ENCODE results near the gene HOXD4.

The HOXD4 gene

DNA sequence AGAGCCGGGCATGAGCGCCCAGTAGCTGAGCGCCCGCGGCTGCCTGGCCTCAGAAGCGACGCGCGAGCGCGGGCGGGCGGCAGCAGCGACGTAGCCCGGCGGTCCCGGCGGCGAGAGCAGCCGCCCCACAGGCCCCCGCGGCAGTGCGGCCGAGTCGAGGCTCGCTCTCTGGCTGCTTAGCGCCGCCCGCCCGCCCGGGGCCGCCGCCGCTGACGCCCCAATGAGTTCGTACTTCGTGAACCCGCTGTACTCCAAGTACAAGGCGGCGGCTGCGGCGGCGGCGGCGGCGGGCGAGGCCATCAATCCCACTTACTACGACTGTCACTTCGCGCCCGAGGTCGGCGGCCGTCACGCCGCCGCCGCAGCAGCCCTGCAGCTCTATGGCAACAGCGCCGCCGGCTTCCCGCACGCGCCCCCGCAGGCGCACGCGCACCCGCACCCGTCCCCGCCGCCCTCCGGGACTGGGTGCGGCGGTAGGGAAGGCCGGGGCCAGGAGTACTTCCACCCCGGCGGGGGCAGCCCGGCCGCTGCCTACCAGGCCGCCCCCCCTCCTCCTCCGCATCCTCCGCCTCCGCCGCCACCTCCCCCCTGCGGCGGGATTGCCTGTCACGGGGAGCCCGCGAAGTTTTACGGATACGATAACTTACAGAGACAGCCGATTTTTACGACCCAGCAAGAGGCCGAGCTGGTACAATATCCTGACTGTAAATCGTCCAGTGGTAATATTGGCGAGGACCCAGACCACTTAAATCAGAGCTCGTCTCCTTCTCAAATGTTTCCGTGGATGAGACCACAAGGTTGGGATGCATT lies 21.0 kb upstream of the HOXD4 start:
- peaks cover 2% of the 10 kb centered on the region for H3K36me3 Mint-ChIP-seq
- no peak overlapping the region for H3K27ac Mint-ChIP-seq
- H3K4me1 Mint-ChIP-seq: peaks cover 35% of the 10 kb centered on the region
- H3K27me3 Mint-ChIP-seq: peaks cover 71% of the 10 kb centered on the region
- no peaks in the 10 kb centered on the region for H3K9me3 Mint-ChIP-seq
- peak overlapping the region; percentile 62 for H3K4me3 Mint-ChIP-seq

DNA sequence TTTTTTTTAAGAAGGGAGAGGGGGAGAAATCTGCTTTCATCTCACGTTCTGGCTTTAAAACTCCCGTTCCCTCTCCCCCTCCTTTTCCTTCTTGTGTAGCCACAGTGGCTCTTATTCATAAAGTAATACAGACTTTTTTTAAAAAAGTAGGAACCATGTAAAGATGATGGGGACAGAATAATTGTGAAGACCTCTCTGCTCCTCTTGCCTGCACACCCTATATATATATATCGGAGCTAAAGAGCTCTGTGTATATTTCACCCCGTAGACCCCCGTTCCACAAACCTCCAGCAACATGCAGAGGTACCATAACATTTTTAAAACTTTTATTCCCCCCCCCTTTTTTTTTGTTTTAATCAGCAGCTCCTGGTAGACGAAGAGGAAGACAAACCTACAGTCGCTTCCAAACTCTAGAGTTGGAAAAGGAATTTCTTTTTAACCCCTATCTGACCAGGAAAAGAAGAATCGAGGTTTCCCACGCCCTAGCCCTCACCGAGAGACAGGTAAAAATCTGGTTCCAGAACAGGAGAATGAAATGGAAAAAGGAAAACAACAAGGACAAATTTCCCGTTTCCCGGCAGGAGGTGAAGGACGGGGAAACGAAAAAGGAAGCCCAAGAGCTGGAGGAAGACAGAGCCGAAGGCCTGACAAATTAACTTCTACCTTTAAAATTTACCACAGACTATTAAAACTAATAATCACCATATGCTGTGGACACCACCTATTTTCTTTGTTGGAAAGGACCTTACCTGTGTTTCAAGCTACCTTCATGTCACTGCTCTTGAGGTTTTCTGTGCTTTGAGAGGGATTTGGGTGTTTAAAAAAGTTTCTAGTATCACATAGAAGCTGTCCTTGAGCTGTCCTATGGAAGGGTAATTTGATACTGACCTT lies 20.1 kb upstream of the HOXD4 start:
- H3K27ac Mint-ChIP-seq: peak overlapping the region; percentile 70
- H3K36me3 Mint-ChIP-seq: peaks cover 6% of the 10 kb centered on the region
- H3K9me3 Mint-ChIP-seq: no peaks in the 10 kb centered on the region
- H3K4me1 Mint-ChIP-seq: peaks cover 42% of the 10 kb centered on the region
- peak overlapping the region; percentile 62 for H3K4me3 Mint-ChIP-seq
- peaks cover 71% of the 10 kb centered on the region for H3K27me3 Mint-ChIP-seq

DNA sequence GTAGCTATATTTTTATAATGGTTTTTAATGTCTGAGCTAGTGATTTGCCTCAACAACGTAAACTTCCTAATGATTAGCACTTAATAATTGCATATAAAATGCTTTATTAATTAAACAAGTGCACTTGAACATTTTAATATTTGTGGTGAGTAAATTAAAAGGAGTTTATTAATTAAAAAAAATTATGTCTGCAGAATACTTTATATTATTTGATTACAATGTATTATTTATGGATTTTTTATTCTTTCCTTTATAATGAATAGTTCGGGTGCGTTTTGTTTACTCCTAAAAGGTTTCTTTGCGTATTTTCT lies 19.5 kb upstream of the HOXD4 start:
- peak overlapping the region; percentile 75 for H3K4me3 Mint-ChIP-seq
- peaks cover 68% of the 10 kb centered on the region for H3K27me3 Mint-ChIP-seq
- no peak overlapping the region for H3K27ac Mint-ChIP-seq
- peaks cover 42% of the 10 kb centered on the region for H3K4me1 Mint-ChIP-seq
- peaks cover 6% of the 10 kb centered on the region for H3K36me3 Mint-ChIP-seq
- H3K9me3 Mint-ChIP-seq: no peaks in the 10 kb centered on the region

DNA sequence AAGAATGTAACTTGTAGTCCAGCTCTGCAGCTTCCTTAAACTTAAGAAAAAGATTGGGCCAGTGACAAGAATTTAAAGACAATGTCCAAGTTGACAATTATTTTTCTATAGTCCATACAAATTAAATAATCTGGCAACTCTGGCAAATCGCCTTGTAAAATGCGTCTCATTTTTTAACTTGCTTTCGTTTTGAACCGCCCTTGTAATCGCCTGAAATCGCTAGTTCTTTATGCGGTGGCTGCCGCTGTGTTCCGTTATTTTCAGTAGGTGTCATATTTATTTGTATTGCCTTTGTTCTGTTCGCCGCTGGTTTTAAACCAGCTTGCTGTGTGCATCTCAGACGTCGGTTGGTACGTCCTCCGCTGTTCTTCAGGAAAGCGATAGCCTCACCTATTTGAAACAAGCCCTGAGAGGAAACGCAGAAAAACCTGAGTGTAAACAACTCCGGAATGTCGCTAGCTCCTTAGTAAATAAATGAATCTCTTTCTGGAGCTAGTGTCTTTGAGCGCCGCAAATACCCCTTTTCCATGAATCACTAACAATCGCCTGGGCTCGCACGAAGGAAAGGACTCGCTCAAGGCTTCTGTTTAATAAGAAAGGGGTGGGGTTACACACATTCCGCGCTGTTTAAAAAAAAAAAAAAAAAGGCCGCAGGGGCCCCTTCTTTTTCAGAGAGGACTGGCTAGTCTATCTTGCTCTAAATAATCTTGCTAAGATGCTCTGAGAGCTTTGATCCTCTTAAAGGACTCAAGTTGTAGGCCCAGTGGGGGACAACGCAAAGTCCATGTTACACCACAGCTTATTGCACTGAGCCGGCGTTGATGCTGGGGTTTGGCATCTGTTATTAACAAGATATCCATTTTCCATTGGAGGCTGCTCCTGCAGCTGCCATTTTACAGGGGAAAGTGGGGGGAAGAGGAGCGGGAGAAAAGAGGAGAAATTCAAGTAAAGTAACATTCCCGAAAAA lies 18.9 kb upstream of the HOXD4 start:
- Mint-ChIP-seq H3K36me3 (peaks cover 6% of the 10 kb centered on the region), H3K4me3 (peak overlapping the region; percentile 75), H3K4me1 (peaks cover 46% of the 10 kb centered on the region), H3K9me3 (peaks cover under 1% of the 10 kb centered on the region), H3K27ac (peak overlapping the region; percentile 42), H3K27me3 (peaks cover 65% of the 10 kb centered on the region)

DNA sequence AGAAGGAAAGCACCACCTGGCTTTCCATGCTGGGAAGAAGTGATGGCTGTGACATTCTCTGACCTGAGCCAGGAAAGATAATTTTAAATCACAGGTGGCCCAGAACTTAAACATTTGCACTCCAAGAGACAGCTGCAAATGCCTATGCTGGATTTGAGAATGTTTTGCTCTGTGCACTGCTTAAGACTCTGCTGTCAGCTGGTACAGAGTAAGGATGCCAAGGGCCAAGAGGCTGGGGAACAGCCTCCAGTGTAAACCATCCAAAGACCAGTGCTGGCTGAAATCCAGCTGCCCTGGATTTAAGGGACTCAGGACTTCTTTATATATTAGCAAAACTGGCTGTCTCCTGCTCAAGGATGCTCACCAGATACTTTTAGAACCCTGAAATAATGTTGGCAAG lies 18.0 kb upstream of the HOXD4 start:
- H3K27ac Mint-ChIP-seq: no peak overlapping the region
- H3K4me1 Mint-ChIP-seq: peaks cover 38% of the 10 kb centered on the region
- H3K9me3 Mint-ChIP-seq: peaks cover 5% of the 10 kb centered on the region
- no peak overlapping the region for H3K4me3 Mint-ChIP-seq
- H3K36me3 Mint-ChIP-seq: peaks cover 6% of the 10 kb centered on the region
- peaks cover 66% of the 10 kb centered on the region for H3K27me3 Mint-ChIP-seq

DNA sequence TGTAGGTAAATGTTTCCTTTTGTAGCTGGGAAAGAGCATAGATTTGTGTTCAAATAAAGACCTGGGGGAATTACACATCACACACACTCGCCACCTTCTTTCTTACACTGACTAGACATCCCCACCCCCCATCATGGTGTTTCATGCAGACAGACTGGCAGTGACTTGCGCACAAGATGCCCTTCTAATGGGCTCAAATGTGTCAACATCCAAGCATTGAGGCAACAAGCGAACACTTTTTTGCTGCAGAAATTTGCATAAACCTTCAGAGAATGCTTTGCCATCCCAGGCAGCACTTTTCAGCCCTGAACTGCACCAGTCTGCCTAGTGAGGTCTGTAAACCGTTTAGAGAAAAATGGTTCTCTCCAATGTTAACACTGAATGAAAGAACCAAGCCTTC lies 17.3 kb upstream of the HOXD4 start:
- H3K36me3 Mint-ChIP-seq: peaks cover 6% of the 10 kb centered on the region
- H3K4me3 Mint-ChIP-seq: no peak overlapping the region
- peaks cover 67% of the 10 kb centered on the region for H3K27me3 Mint-ChIP-seq
- H3K9me3 Mint-ChIP-seq: peaks cover 9% of the 10 kb centered on the region
- H3K27ac Mint-ChIP-seq: no peak overlapping the region
- H3K4me1 Mint-ChIP-seq: peaks cover 37% of the 10 kb centered on the region

DNA sequence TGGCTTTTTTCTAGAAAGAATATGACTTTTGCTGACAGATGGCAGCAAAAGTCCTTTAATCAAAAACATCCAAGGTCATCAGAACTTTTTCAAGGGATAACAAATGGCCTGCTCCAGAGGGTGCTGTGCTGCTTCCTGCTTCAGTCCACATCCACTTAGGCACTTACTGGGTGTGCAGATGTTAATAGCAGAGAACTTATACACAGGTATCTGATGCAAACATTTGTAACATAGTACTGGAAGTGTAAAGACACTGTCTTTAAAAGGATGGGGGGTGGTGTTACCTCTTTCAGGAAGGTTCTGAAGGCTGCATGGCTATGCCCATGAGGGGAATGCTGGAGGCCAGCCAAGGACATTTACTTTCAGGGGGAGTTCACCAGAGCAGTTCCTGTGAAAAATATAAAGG lies 16.3 kb upstream of the HOXD4 start:
- Mint-ChIP-seq H3K4me1 (peaks cover 39% of the 10 kb centered on the region), H3K36me3 (peaks cover 6% of the 10 kb centered on the region), H3K4me3 (no peak overlapping the region), H3K27me3 (peaks cover 72% of the 10 kb centered on the region), H3K27ac (no peak overlapping the region), H3K9me3 (peaks cover 9% of the 10 kb centered on the region)

DNA sequence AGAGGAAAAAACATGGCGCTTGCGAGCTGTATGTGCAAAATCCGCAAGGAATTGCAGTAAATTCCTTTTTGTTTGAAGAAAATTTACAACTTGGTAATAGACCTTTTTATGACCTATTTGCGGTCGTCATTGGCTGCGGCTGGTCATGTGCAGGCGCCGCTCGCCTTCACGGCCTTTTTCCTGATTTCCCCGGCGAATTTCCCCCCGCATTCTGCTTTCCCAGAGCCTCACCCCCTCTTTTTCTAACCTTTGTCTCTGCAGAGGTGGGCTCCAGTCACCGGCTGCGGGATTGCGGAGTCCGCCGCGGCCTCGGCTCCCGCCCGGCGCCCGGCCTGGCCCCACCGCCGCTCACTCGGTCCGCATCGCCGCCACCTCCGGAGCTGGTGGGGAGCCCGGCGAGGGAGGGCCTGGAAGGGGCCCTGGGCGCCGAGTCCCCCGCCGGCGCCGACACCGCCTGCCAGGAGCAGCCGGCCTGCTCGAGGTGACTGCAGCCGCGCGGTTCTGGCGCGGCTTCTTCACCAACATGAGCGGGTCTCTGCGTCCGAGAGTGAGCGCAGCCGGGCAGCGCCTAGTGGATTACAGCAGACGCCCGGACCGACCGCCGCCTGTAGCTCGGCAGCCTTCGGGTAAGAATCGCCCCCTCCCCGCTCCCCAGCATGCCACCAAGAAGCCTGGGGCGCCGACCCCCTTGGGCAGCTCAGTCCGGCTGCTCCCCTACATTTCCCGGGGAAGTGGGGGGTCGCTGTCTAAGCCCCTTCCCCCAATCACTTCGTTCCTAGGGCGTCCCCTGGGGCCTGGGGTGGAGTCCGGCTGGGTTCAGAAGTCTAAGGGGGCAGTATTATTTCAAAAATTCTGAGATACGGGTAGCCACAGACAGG lies 14.7 kb upstream of the HOXD4 start:
- Mint-ChIP-seq H3K27me3 (peaks cover 70% of the 10 kb centered on the region), H3K27ac (no peak overlapping the region), H3K9me3 (peaks cover 9% of the 10 kb centered on the region), H3K4me3 (no peak overlapping the region), H3K36me3 (peaks cover 6% of the 10 kb centered on the region), H3K4me1 (peaks cover 31% of the 10 kb centered on the region)

DNA sequence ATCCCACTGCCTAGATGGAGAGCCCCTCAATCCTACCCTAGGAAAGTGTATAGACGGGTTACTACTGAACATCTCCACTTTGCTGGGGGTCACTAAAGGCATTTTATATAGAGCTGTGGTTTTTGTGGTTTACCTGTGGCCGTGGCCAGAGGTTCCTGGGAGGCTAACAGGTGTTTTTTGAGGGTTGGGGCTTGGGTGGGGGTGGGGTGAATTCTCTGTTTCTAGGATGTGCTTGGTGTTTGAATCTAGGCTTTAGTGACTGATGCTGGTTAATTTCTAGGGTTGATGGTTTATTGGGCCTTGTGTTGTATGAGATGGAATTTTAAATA lies 14.1 kb upstream of the HOXD4 start:
- H3K9me3 Mint-ChIP-seq: peaks cover 9% of the 10 kb centered on the region
- no peak overlapping the region for H3K27ac Mint-ChIP-seq
- peaks cover 69% of the 10 kb centered on the region for H3K27me3 Mint-ChIP-seq
- peaks cover 27% of the 10 kb centered on the region for H3K4me1 Mint-ChIP-seq
- H3K36me3 Mint-ChIP-seq: peaks cover 6% of the 10 kb centered on the region
- H3K4me3 Mint-ChIP-seq: no peak overlapping the region

DNA sequence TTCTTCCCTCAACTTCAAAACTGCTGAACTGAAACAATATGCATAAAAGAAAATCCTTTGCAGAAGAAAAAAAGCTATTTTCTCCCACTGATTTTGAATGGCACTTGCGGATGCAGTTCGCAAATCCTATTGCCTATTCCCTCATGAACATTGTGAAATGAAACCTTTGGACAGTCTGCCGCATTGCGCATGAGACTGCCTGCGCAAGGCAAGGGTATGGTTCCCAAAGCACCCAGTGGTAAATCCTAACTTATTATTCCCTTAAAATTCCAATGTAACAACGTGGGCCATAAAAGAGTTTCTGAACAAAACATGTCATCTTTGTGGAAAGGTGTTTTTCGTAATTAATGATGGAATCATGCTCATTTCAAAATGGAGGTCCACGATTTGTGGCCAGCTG lies 13.4 kb upstream of the HOXD4 start:
- Mint-ChIP-seq H3K27me3 (peaks cover 65% of the 10 kb centered on the region), H3K4me3 (no peak overlapping the region), H3K36me3 (peaks cover 6% of the 10 kb centered on the region), H3K4me1 (peaks cover 23% of the 10 kb centered on the region), H3K27ac (no peak overlapping the region), H3K9me3 (peaks cover 9% of the 10 kb centered on the region)

DNA sequence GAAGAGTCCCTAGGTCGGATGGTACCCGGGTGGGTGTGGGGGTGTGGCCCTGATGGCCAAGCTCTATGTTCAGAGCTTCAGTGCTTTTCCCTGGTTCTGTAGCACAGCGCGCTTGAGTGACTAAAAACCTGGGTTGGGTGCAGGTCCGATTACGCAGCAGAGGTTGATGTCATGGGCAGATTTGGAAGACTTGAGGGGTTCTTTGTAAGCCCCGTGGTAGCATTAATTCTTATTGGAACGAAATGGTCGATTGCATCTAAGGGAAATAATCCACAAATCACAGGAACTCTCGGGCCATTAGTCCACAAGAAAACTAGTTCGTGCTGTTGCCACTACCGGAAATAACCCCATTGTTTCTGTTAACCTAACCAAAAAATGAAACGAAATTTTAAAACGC lies 12.8 kb upstream of the HOXD4 start:
- Mint-ChIP-seq H3K36me3 (peaks cover 5% of the 10 kb centered on the region), H3K4me1 (peaks cover 23% of the 10 kb centered on the region), H3K27ac (no peak overlapping the region), H3K4me3 (no peak overlapping the region), H3K27me3 (peaks cover 66% of the 10 kb centered on the region), H3K9me3 (peaks cover 9% of the 10 kb centered on the region)

DNA sequence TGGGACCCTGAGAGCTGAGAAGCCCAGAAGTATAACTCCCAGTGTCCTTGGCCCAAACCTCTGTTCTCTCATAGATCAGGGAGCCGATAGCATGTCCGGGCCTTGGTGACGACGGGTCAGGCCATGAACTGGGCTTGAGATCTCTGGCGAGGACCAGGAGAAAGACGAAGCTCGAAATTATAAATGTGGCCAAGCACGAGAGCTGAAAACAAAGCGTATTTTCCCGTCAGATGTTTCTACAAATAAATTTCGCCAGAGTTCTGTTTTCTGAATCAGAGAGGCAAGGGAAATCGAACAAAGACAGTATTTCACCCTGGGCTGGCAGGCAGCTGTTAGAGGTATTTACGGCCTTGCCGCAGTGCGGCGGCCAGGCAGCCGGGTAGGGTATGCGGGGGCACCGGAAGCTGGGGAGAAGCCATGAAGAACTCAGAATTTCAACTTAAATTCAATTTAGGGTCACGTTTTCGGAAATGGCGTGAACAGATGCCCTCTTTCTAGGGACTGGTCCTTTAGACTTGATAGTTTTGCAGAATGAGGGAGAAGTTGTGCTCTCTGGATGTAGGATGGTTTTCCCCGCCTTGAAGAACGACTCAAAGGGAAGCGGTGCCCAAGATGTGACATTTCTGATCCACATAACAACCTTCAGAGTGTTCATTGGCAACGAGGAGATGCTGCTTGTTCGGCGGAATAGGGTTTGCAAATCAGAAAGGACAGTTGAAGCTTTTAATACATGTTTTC lies 12.3 kb upstream of the HOXD4 start:
- Mint-ChIP-seq H3K9me3 (peaks cover 9% of the 10 kb centered on the region), H3K27me3 (peaks cover 64% of the 10 kb centered on the region), H3K36me3 (peaks cover 5% of the 10 kb centered on the region), H3K4me3 (no peak overlapping the region), H3K4me1 (peaks cover 23% of the 10 kb centered on the region), H3K27ac (no peak overlapping the region)

DNA sequence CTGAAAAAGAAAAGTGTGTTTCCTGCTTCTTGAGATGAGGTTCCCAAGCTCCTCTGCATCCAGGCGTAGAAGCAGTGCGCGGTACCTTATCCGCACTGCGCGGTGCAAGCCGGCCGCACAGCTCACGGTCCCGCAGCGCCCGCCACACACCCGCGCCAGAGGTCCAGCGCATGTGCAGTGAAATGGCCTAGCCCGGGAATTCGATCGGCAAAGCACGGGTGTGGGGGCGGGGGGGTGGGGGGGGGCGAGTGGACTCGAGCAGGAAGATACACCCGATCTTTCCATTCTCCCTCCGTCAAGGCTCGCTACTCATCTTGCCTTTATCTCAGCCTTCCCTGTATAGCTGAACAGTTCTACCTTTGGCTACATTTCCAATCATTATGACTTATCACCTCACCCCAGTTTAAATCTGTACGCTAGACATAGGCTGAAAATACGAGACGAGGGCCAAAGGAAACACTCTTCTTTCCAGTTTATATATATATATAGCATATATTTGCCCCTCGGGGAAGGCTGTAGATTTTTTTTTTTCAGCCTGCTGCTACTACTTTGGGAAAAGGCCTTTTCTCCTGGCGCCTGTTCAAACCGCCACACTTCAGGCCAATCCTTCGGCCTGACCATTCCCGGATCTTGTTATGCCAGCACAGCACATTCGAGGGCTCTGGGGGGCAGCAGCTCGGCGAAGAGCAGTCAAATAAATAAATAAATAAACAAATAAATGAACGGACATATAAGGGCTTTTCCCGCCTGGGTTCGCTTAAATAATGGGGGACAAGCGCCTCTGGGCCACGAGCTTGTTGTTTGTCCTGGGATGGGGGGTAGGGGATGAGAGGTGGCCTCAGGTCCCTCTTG lies 11.5 kb upstream of the HOXD4 start:
- Mint-ChIP-seq H3K27ac (no peak overlapping the region), H3K4me3 (no peak overlapping the region), H3K4me1 (peaks cover 23% of the 10 kb centered on the region), H3K9me3 (peaks cover 9% of the 10 kb centered on the region), H3K27me3 (peaks cover 63% of the 10 kb centered on the region), H3K36me3 (peaks cover 5% of the 10 kb centered on the region)
